ENCODE measurements around the gene HESX1.

GRCh38 chr3:57152151-57153143 lies 47.3 kb downstream of the HESX1 start:
- TF ChIP-seq CTCF (IDR thresholded peaks at IDR 0.05; ENCODE audit: borderline replicate concordance, extremely low read depth, low read length, poor library complexity, severe bottlenecking) = no peak
- TF ChIP-seq EZH2 (IDR thresholded peaks at IDR 0.05; ENCODE audit: borderline replicate concordance, low read depth, low read length, severe bottlenecking) = no peak
